Mononuclear cell (primary cell): ENCODE measurements around the gene PDHX. TPM values are rescaled to one million over a fixed set of nuclear protein-coding genes. Genes with fewer than 3 reads are reported as not detected.
A peak's percentile ranks its signal among the peaks of the same experiment; 100 is the strongest.
"Not testable (repeated sequence)": the region's sequence is repeated elsewhere in the genome, so short reads cannot be mapped to it uniquely, and the experiment has no call there.

Source experiments
- H3K27me3 ChIP-seq: 2 replicates; pipeline ENCODE4 v1.6.0; 2011; ENCODE audit warnings: low read length, control low read depth; ENCODE audit not compliant: insufficient read depth
- H3K4me1 ChIP-seq: 2 replicates; pipeline ENCODE4 v1.5.1; 2011; ENCODE audit warnings: mild to moderate bottlenecking, low read length, control low read depth; ENCODE audit not compliant: insufficient read depth
- H3K4me3 ChIP-seq: 2 replicates; pipeline ENCODE4 v1.5.1; 2011; ENCODE audit warnings: mild to moderate bottlenecking, low read length, moderate library complexity
- H3K9me3 ChIP-seq: 2 replicates; pipeline ENCODE4 v1.5.1; 2011; ENCODE audit warnings: low read depth, mild to moderate bottlenecking, control low read depth, low read length
- total RNA-seq: library from RNA; depleted of rRNA; stranded (reverse); fragments of >200 nt; gene quantifications from one replicate; pipeline ENCODE4 v1.2.3, GENCODE V29; 2012

Gene PDHX
- 16.9 TPM for total RNA-seq

- no peaks in the 10 kb centered on the region for H3K9me3 ChIP-seq
- H3K4me3 ChIP-seq = peak within 1 kb of the TSS; percentile 51
- H3K4me1 ChIP-seq = peaks cover 25% of the 10 kb centered on the region
- no peaks in the 10 kb centered on the region for H3K27me3 ChIP-seq
Measured at GRCh38 chr11:34916015-34916842, at the start of gene PDHX, which contains the start of gene APIP. PDHX (plus strand) TSS chr11:34916618; CDS start chr11:34916656, 38 bp downstream. APIP (minus strand) TSS chr11:34916379; CDS start chr11:34916284, 95 bp downstream.

- H3K9me3 ChIP-seq = no peaks in the 10 kb centered on the region
- H3K4me1 ChIP-seq = peaks cover 14% of the 10 kb centered on the region
- no peak overlapping the region for H3K4me3 ChIP-seq
- H3K27me3 ChIP-seq = no peaks in the 10 kb centered on the region
Measured at GRCh38 chr11:34869425-34869824, 47.0 kb upstream of the PDHX start.

- H3K9me3 ChIP-seq = no peaks in the 10 kb centered on the region
- H3K4me1 ChIP-seq = peaks cover 9% of the 10 kb centered on the region
- H3K4me3 ChIP-seq = no peak overlapping the region
- H3K27me3 ChIP-seq = no peaks in the 10 kb centered on the region
Measured at GRCh38 chr11:34870548-34871196, 45.7 kb upstream of the PDHX start.

- H3K27me3 ChIP-seq = no peaks in the 10 kb centered on the region
- no peaks in the 10 kb centered on the region for H3K9me3 ChIP-seq
- no peak overlapping the region for H3K4me3 ChIP-seq
- H3K4me1 ChIP-seq = no peaks in the 10 kb centered on the region
Measured at GRCh38 chr11:34874202-34874601, 42.2 kb upstream of the PDHX start.

GRCh38 chr11:34877375-34877975 lies 38.9 kb upstream of the PDHX start:
- no peaks in the 10 kb centered on the region for H3K9me3 ChIP-seq
- no peaks in the 10 kb centered on the region for H3K27me3 ChIP-seq
- no peak overlapping the region for H3K4me3 ChIP-seq
- no peaks in the 10 kb centered on the region for H3K4me1 ChIP-seq

GRCh38 chr11:34881900-34882299 lies 34.5 kb upstream of the PDHX start:
- H3K4me3 ChIP-seq = no peak overlapping the region
- H3K9me3 ChIP-seq = no peaks in the 10 kb centered on the region
- H3K27me3 ChIP-seq = no peaks in the 10 kb centered on the region
- no peaks in the 10 kb centered on the region for H3K4me1 ChIP-seq

GRCh38 chr11:34886609-34887008 lies 29.8 kb upstream of the PDHX start:
- Histone ChIP-seq H3K27me3 (no peaks in the 10 kb centered on the region), H3K4me3 (no peak overlapping the region), H3K9me3 (no peaks in the 10 kb centered on the region), H3K4me1 (no peaks in the 10 kb centered on the region)

GRCh38 chr11:34887260-34887659 lies 29.2 kb upstream of the PDHX start:
- no peaks in the 10 kb centered on the region for H3K27me3 ChIP-seq
- no peaks in the 10 kb centered on the region for H3K9me3 ChIP-seq
- H3K4me3 ChIP-seq = no peak overlapping the region
- H3K4me1 ChIP-seq = no peaks in the 10 kb centered on the region

GRCh38 chr11:34890089-34890488 lies 26.3 kb upstream of the PDHX start:
- no peaks in the 10 kb centered on the region for H3K9me3 ChIP-seq
- H3K4me1 ChIP-seq = no peaks in the 10 kb centered on the region
- no peaks in the 10 kb centered on the region for H3K27me3 ChIP-seq
- no peak overlapping the region for H3K4me3 ChIP-seq

GRCh38 chr11:34890812-34891211 lies 25.6 kb upstream of the PDHX start:
- Histone ChIP-seq H3K9me3 (no peaks in the 10 kb centered on the region), H3K27me3 (no peaks in the 10 kb centered on the region), H3K4me3 (no peak overlapping the region), H3K4me1 (no peaks in the 10 kb centered on the region)

GRCh38 chr11:34891611-34892010 lies 24.8 kb upstream of the PDHX start:
- no peak overlapping the region for H3K4me3 ChIP-seq
- H3K9me3 ChIP-seq = no peaks in the 10 kb centered on the region
- H3K4me1 ChIP-seq = no peaks in the 10 kb centered on the region
- H3K27me3 ChIP-seq = no peaks in the 10 kb centered on the region

- Histone ChIP-seq H3K27me3 (no peaks in the 10 kb centered on the region), H3K9me3 (no peaks in the 10 kb centered on the region), H3K4me1 (no peaks in the 10 kb centered on the region), H3K4me3 (no peak overlapping the region)
Measured at GRCh38 chr11:34893416-34893815, 23.0 kb upstream of the PDHX start.

- H3K4me3 ChIP-seq, H3K4me1 ChIP-seq, H3K27me3 ChIP-seq: not testable (repeated sequence)
- H3K9me3 ChIP-seq = peaks cover 22% of the 10 kb centered on the region
Measured at GRCh38 chr11:34896191-34896590, 20.2 kb upstream of the PDHX start.

GRCh38 chr11:34897171-34897870 lies 19.1 kb upstream of the PDHX start:
- H3K4me3 ChIP-seq = no peak overlapping the region
- H3K27me3 ChIP-seq = no peaks in the 10 kb centered on the region
- no peaks in the 10 kb centered on the region for H3K4me1 ChIP-seq
- peaks cover 31% of the 10 kb centered on the region for H3K9me3 ChIP-seq

GRCh38 chr11:34898474-34898873 lies 17.9 kb upstream of the PDHX start:
- Histone ChIP-seq H3K9me3 (peaks cover 31% of the 10 kb centered on the region), H3K4me1 (no peaks in the 10 kb centered on the region), H3K4me3 (no peak overlapping the region), H3K27me3 (no peaks in the 10 kb centered on the region)
